Activated B cell treated with CpG ODN at 0.5 μM for 24 hours (primary cell): ENCODE results near the gene ZBTB49. TPM values are rescaled to one million over a fixed set of nuclear protein-coding genes. Genes with fewer than 3 reads are reported as not detected.

ENCODE experiments used
- ATAC-seq: fragments of 200-7000 bp; cut with Tn5 transposase; one replicate; pipeline ENCODE4 v1.10.0; 2021; ENCODE audit warnings: low read depth, mild to moderate bottlenecking, moderate library complexity
- CTCF ChIA-PET: fragments of 350-600 bp; sonication (Branson Sonifier 250); formaldehyde crosslinking; loops from one replicate; lab custom pipeline; 2021; ENCODE audit warnings: antibody characterized with exemption; lab: Charles Lee
- POLR2A ChIA-PET: fragments of 350-600 bp; sonication (Branson Sonifier 250); formaldehyde crosslinking; loops from one replicate; lab custom pipeline; 2021; ENCODE audit warnings: antibody characterized with exemption; lab: Charles Lee
- DNase-seq: peaks from one replicate; pipeline ENCODE4 v3.0.0; 2022
- H3K27ac Mint-ChIP-seq: one replicate; pipeline ENCODE4 v1.8.0; 2020; ENCODE audit warnings: mixed read lengths
- H3K27me3 Mint-ChIP-seq: one replicate; pipeline ENCODE4 v1.8.0; 2021; ENCODE audit warnings: mixed read lengths
- H3K36me3 Mint-ChIP-seq: one replicate; pipeline ENCODE4 v1.8.0; 2021; ENCODE audit warnings: low read depth, mixed read lengths
- H3K4me1 Mint-ChIP-seq: one replicate; pipeline ENCODE4 v1.8.0; 2021; ENCODE audit warnings: mixed read lengths
- H3K4me3 Mint-ChIP-seq: one replicate; pipeline ENCODE4 v1.8.0; 2020; ENCODE audit warnings: mild to moderate bottlenecking, mixed read lengths
- H3K9me3 Mint-ChIP-seq: one replicate; pipeline ENCODE4 v1.8.0; 2020; ENCODE audit warnings: mixed read lengths
- CTCF ChIP-seq: fragments of 200-600 bp; IDR thresholded peaks from one replicate; pipeline ENCODE4 v1.8.0; 2022; ENCODE audit warnings: antibody characterized with exemption, mild to moderate bottlenecking
- intact Hi-C: fragments of 100-400 bp; cut with micrococcal nuclease; formaldehyde crosslinking; loops from one replicate; pipeline ENCODE4 v1.15.1; 2024
- total RNA-seq: library from RNA; stranded (reverse); gene quantifications from 2 replicates; pipeline ENCODE4 v1.2.3, GENCODE V29; 2022

Gene ZBTB49
- 7.2 and 11.6 TPM in 2 replicates for total RNA-seq

GRCh38 chr4:4289941-4290850, at the start of gene ZBTB49, which contains the start of gene LYAR:
Gene ZBTB49 (plus strand): TSS chr4:4290251. CDS start chr4:4299946, 9,695 bp downstream.
Gene LYAR (minus strand): TSS chr4:4290154. CDS start chr4:4283742, 6,412 bp downstream.
- POLR2A ChIA-PET = interaction anchor here (0.6 to 1.7 kb wide), 3 partner anchors 11 to 42 kb away, joined by 3 to 11 read pairs (median 3); partner anchors contain the start of gene TMEM128
- intact Hi-C loops = loop anchor here (1.0 to 5.0 kb wide), 3 partner anchors 42 to 333 kb away; partner anchors contain the start of genes STX18 and TMEM128
- Mint-ChIP-seq H3K27ac (peak within 1 kb of the TSS; percentile 72), H3K4me1 (peaks cover 36% of the 10 kb centered on the region), H3K36me3 (peaks cover 32% of the 10 kb centered on the region), H3K27me3 (no peaks in the 10 kb centered on the region), H3K9me3 (no peaks in the 10 kb centered on the region), H3K4me3 (peak within 1 kb of the TSS; percentile 96)
- ATAC-seq (peak; percentile 95), DNase-seq (peak; percentile 97)
- CTCF ChIA-PET = interaction anchor here (0.5 kb wide), 1 partner anchor 1523 kb away, joined by 3 read pairs; no protein-coding TSS in a partner anchor
- TF ChIP-seq CTCF = no peak

- TF ChIP-seq CTCF = no peak
- Mint-ChIP-seq H3K27me3 (no peaks in the 10 kb centered on the region), H3K4me1 (peaks cover 25% of the 10 kb centered on the region), H3K9me3 (no peaks in the 10 kb centered on the region), H3K4me3 (no peak overlapping the region), H3K36me3 (peaks cover 49% of the 10 kb centered on the region), H3K27ac (no peak overlapping the region)
- ChIA-PET CTCF (no interaction called here), POLR2A (no interaction called here)
- intact Hi-C loops = loop anchor here (5.0 kb wide), 3 partner anchors 187 to 713 kb away; partner anchors contain the start of genes LRPAP1 and STX18
- ATAC-seq = no peak
- DNase-seq = no peak
Measured at GRCh38 chr4:4245172-4245571, 44.9 kb upstream of the ZBTB49 start.

- POLR2A ChIA-PET = interaction anchor here (0.9 to 2.7 kb wide), 5 partner anchors 12 to 327 kb away, joined by 3 to 11 read pairs (median 5); partner anchors contain the start of genes LYAR and ZBTB49
- H3K9me3 Mint-ChIP-seq = no peaks in the 10 kb centered on the region
- H3K4me1 Mint-ChIP-seq = peaks cover 25% of the 10 kb centered on the region
- H3K27me3 Mint-ChIP-seq = no peaks in the 10 kb centered on the region
- CTCF ChIA-PET = interaction anchor here (0.6 to 2.1 kb wide), 2 partner anchors 12 to 541 kb away, joined by 3 to 9 read pairs; no protein-coding TSS in a partner anchor
- DNase-seq = no peak
- peak overlapping the region; percentile 98 for H3K4me3 Mint-ChIP-seq
- TF ChIP-seq CTCF = no peak
- intact Hi-C loops = loop anchor here (1.0 to 5.0 kb wide), 4 partner anchors 43 to 715 kb away; partner anchors contain the start of genes LRPAP1, LYAR, STX18 and ZBTB49
- peak overlapping the region; percentile 98 for H3K27ac Mint-ChIP-seq
- peak; percentile 2 for ATAC-seq
- H3K36me3 Mint-ChIP-seq = peaks cover 33% of the 10 kb centered on the region
Measured at GRCh38 chr4:4247696-4248028, 42.4 kb upstream of the ZBTB49 start.

- H3K27me3 Mint-ChIP-seq = peaks cover 2% of the 10 kb centered on the region
- peaks cover 25% of the 10 kb centered on the region for H3K4me1 Mint-ChIP-seq
- DNase-seq (peak; percentile 88), ATAC-seq (peak; percentile 96)
- TF ChIP-seq CTCF = no peak
- ChIA-PET POLR2A (interaction anchor here (0.9 to 2.7 kb wide), 5 partner anchors 11 to 327 kb away, joined by 3 to 11 read pairs (median 5); partner anchors contain the start of genes LYAR and ZBTB49), CTCF (interaction anchor here (0.6 to 2.1 kb wide), 2 partner anchors 12 to 542 kb away, joined by 3 to 9 read pairs; no protein-coding TSS in a partner anchor)
- intact Hi-C loops = loop anchor here (1.0 to 5.0 kb wide), 4 partner anchors 42 to 716 kb away; partner anchors contain the start of genes LRPAP1, LYAR, STX18 and ZBTB49
- H3K36me3 Mint-ChIP-seq = peaks cover 32% of the 10 kb centered on the region
- peak within 1 kb of the TSS; percentile 98 for H3K4me3 Mint-ChIP-seq
- peak within 1 kb of the TSS; percentile 98 for H3K27ac Mint-ChIP-seq
- no peaks in the 10 kb centered on the region for H3K9me3 Mint-ChIP-seq
Measured at GRCh38 chr4:4248029-4248884, 41.8 kb upstream of the ZBTB49 start, which contains the start of gene TMEM128. Gene TMEM128 (minus strand): TSS chr4:4248223. CDS start chr4:4248202, 21 bp downstream.
